WTC11 (cell line): ENCODE measurements around the gene ITGA1.

Source experiments
- FOXK1 ChIP-seq: sonication (generic); formaldehyde crosslinking; IDR thresholded peaks from 2 replicates; pipeline ENCODE4 v1.8.0; 2022; ENCODE audit warnings: mild to moderate bottlenecking, moderate library complexity, missing genetic modification reagents
- SMAD3 ChIP-seq: sonication (generic); formaldehyde crosslinking; IDR thresholded peaks from 2 replicates; pipeline ENCODE4 v1.8.0; 2022; ENCODE audit warnings: missing genetic modification reagents, mild to moderate bottlenecking, borderline replicate concordance
- TEAD1 ChIP-seq: sonication (generic); formaldehyde crosslinking; IDR thresholded peaks from 2 replicates; pipeline ENCODE4 v1.8.0; 2022; ENCODE audit warnings: mild to moderate bottlenecking, missing genetic modification reagents
- ZNF121 ChIP-seq: sonication (generic); formaldehyde crosslinking; IDR thresholded peaks from 2 replicates; pipeline ENCODE4 v1.8.0; 2023; ENCODE audit warnings: missing genetic modification reagents
- TF ChIP-seq, protein P1 (sequence below): fragments of 200-600 bp; IDR thresholded peaks from 2 replicates; pipeline ENCODE4 v1.8.0; 2022; ENCODE audit warnings: antibody characterized with exemption
- TF ChIP-seq, protein P2 (sequence below): sonication (generic); formaldehyde crosslinking; IDR thresholded peaks from 2 replicates; pipeline ENCODE4 v1.8.0; 2022; ENCODE audit warnings: mild to moderate bottlenecking, missing genetic modification reagents

- TF ChIP-seq, protein P1, sequence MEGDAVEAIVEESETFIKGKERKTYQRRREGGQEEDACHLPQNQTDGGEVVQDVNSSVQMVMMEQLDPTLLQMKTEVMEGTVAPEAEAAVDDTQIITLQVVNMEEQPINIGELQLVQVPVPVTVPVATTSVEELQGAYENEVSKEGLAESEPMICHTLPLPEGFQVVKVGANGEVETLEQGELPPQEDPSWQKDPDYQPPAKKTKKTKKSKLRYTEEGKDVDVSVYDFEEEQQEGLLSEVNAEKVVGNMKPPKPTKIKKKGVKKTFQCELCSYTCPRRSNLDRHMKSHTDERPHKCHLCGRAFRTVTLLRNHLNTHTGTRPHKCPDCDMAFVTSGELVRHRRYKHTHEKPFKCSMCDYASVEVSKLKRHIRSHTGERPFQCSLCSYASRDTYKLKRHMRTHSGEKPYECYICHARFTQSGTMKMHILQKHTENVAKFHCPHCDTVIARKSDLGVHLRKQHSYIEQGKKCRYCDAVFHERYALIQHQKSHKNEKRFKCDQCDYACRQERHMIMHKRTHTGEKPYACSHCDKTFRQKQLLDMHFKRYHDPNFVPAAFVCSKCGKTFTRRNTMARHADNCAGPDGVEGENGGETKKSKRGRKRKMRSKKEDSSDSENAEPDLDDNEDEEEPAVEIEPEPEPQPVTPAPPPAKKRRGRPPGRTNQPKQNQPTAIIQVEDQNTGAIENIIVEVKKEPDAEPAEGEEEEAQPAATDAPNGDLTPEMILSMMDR, result no peak
- no peak for TF ChIP-seq FOXK1 (CRISPR knock-in tag)
- TF ChIP-seq, protein P2, sequence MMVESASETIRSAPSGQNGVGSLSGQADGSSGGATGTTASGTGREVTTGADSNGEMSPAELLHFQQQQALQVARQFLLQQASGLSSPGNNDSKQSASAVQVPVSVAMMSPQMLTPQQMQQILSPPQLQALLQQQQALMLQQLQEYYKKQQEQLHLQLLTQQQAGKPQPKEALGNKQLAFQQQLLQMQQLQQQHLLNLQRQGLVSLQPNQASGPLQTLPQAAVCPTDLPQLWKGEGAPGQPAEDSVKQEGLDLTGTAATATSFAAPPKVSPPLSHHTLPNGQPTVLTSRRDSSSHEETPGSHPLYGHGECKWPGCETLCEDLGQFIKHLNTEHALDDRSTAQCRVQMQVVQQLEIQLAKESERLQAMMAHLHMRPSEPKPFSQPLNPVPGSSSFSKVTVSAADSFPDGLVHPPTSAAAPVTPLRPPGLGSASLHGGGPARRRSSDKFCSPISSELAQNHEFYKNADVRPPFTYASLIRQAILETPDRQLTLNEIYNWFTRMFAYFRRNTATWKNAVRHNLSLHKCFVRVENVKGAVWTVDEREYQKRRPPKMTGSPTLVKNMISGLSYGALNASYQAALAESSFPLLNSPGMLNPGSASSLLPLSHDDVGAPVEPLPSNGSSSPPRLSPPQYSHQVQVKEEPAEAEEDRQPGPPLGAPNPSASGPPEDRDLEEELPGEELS (CRISPR knock-in tag), result no peak
- no peak for TF ChIP-seq ZNF121 (CRISPR knock-in tag)
- no peak for TF ChIP-seq SMAD3 (CRISPR knock-in tag)
- TF ChIP-seq TEAD1 (CRISPR knock-in tag), result no peak
Measured at GRCh38 chr5:52738095-52738506, 49.6 kb upstream of the ITGA1 start.
